ENCODE measurements around the gene RNF38.
"Not testable (repeated sequence)": the region's sequence is repeated elsewhere in the genome, so short reads cannot be mapped to it uniquely, and the experiment has no call there.

Gene RNF38

GRCh38 chr9:36433386-36433785 lies 33.3 kb upstream of the RNF38 start:
- Histone ChIP-seq H3K36me3 (ENCODE audit: insufficient read depth, low read length) (no peaks in the 10 kb centered on the region), H3K4me1 (ENCODE audit: insufficient read depth, low read length) (peaks cover 8% of the 10 kb centered on the region), H3K4me3 (ENCODE audit: low read depth in 1 of 2, low read length in 2 of 2) (no peak overlapping the region), H3K9me3 (ENCODE audit: low read length) (no peaks in the 10 kb centered on the region), H3K27ac (ENCODE audit: low read depth, low read length) (no peak overlapping the region), H3K9ac (ENCODE audit: low read length) (no peak overlapping the region), H3K27me3 (ENCODE audit: control insufficient read depth in 1 of 2, insufficient read depth in 2 of 2, low read length in 2 of 2) (no peaks in the 10 kb centered on the region)

GRCh38 chr9:36431078-36431477 lies 31.0 kb upstream of the RNF38 start:
- Histone ChIP-seq H3K36me3 (ENCODE audit: insufficient read depth, low read length) (no peaks in the 10 kb centered on the region), H3K4me3 (ENCODE audit: low read depth in 1 of 2, low read length in 2 of 2) (no peak overlapping the region), H3K9me3 (ENCODE audit: low read length) (no peaks in the 10 kb centered on the region), H3K9ac (ENCODE audit: low read length) (no peak overlapping the region), H3K27ac (ENCODE audit: low read depth, low read length) (no peak overlapping the region), H3K27me3 (ENCODE audit: control insufficient read depth in 1 of 2, insufficient read depth in 2 of 2, low read length in 2 of 2) (no peaks in the 10 kb centered on the region), H3K4me1 (ENCODE audit: insufficient read depth, low read length) (no peaks in the 10 kb centered on the region)

DNA sequence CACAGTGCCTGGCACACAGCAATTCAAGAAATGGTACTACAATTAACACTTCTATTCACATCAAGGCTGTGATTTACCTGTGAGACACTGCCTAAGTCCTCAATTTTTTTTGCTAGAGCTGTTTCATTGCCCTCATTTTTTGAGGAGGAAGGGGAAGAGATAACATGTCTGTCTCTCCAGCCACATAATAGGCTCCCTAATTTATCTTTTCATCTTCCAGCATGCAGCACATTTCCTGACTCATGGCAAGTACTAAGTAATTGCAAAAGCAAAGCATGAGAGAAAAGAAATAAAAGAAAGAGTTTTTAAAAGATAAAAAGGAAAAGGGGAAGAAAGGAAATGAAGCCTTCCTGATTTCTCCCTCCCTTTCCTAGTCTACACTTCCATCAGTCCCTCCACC lies 26.9 kb upstream of the RNF38 start:
- H3K27ac ChIP-seq (ENCODE audit: low read depth, low read length) = no peak overlapping the region
- H3K4me1 ChIP-seq (ENCODE audit: insufficient read depth, low read length) = no peaks in the 10 kb centered on the region
- no peak overlapping the region for H3K4me3 ChIP-seq (ENCODE audit: low read depth in 1 of 2, low read length in 2 of 2)
- no peaks in the 10 kb centered on the region for H3K27me3 ChIP-seq (ENCODE audit: control insufficient read depth in 1 of 2, insufficient read depth in 2 of 2, low read length in 2 of 2)
- no peaks in the 10 kb centered on the region for H3K9me3 ChIP-seq (ENCODE audit: low read length)
- no peaks in the 10 kb centered on the region for H3K36me3 ChIP-seq (ENCODE audit: insufficient read depth, low read length)
- H3K9ac ChIP-seq (ENCODE audit: low read length) = no peak overlapping the region

GRCh38 chr9:36426348-36426747 lies 26.3 kb upstream of the RNF38 start:
- H3K27me3 ChIP-seq (ENCODE audit: control insufficient read depth in 1 of 2, insufficient read depth in 2 of 2, low read length in 2 of 2) = no peaks in the 10 kb centered on the region

DNA sequence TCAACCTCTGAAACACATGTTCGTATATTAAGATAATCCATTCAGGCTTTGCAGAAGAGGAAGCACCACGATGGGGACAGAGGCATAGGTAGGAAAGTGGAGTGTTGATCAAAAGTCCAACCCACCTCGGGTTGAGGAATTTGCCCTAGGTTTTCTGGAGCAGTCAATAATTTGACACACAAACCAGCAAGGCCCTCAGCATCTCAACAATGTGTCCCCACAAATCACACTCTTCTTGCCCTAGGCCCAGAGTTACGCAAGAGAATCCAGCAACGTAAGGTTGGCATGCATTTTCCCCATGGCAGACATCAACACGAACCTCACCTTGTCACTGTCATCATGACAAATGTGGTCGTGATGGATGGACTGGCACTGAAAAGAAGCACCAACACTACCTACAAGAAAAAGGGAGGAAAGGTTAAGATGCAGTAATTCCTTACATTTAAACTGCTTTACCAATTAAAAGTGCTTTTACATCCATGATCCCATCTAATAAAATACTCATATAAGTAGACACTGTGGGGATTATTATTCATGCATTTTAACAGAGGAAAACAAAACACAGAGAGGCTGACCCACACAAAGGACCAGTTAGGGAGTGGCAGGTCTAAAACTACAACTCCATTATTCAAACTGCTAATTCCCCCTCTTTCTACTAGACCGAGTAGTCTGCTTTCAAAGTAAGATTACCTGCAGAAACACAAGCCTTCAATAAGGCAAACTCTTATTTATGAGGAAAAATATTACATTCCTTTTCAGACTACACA lies 24.4 kb upstream of the RNF38 start:
- Histone ChIP-seq H3K4me1 (ENCODE audit: insufficient read depth, low read length) (peaks cover 6% of the 10 kb centered on the region), H3K4me3 (ENCODE audit: low read depth in 1 of 2, low read length in 2 of 2) (no peak overlapping the region), H3K27me3 (ENCODE audit: control insufficient read depth in 1 of 2, insufficient read depth in 2 of 2, low read length in 2 of 2) (no peaks in the 10 kb centered on the region), H3K9ac (ENCODE audit: low read length) (no peak overlapping the region), H3K36me3 (ENCODE audit: insufficient read depth, low read length) (no peaks in the 10 kb centered on the region), H3K9me3 (ENCODE audit: low read length) (no peaks in the 10 kb centered on the region), H3K27ac (ENCODE audit: low read depth, low read length) (no peak overlapping the region)

More at GRCh38 chr9:36426348-36426747, 26.3 kb upstream of the RNF38 start:
- no peaks in the 10 kb centered on the region for H3K4me1 ChIP-seq (ENCODE audit: insufficient read depth, low read length)
- no peak overlapping the region for H3K27ac ChIP-seq (ENCODE audit: low read depth, low read length)
- no peaks in the 10 kb centered on the region for H3K36me3 ChIP-seq (ENCODE audit: insufficient read depth, low read length)
- no peak overlapping the region for H3K9ac ChIP-seq (ENCODE audit: low read length)
- H3K9me3 ChIP-seq (ENCODE audit: low read length) = no peaks in the 10 kb centered on the region
- no peak overlapping the region for H3K4me3 ChIP-seq (ENCODE audit: low read depth in 1 of 2, low read length in 2 of 2)

GRCh38 chr9:36423206-36423605 lies 23.1 kb upstream of the RNF38 start:
- H3K4me1 ChIP-seq (ENCODE audit: insufficient read depth, low read length) = peaks cover 6% of the 10 kb centered on the region
- H3K36me3 ChIP-seq (ENCODE audit: insufficient read depth, low read length) = no peaks in the 10 kb centered on the region
- H3K27me3 ChIP-seq (ENCODE audit: control insufficient read depth in 1 of 2, insufficient read depth in 2 of 2, low read length in 2 of 2) = no peaks in the 10 kb centered on the region
- H3K27ac ChIP-seq (ENCODE audit: low read depth, low read length) = no peak overlapping the region
- no peaks in the 10 kb centered on the region for H3K9me3 ChIP-seq (ENCODE audit: low read length)
- H3K4me3 ChIP-seq (ENCODE audit: low read depth in 1 of 2, low read length in 2 of 2) = no peak overlapping the region
- no peak overlapping the region for H3K9ac ChIP-seq (ENCODE audit: low read length)

DNA sequence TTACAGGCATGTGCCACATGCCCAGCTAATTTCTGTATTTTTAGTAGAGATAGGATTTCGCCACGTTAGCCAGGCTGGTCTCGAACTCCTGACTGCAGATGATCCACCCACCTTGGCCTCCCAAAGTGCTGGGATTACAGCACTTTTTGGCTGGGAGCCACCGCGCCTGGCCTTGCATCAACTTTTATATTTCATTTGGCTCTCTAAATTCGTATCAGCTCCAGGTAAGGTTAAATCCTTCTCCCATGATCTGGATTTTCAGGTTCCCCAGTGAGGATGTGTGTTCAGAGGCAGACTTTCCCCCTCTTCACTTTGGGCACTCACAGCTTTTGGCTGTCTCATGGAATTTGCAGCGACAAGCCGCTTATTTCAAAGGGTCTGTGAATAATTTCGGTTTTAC lies 16.8 kb upstream of the RNF38 start:
- no peak overlapping the region for H3K9ac ChIP-seq (ENCODE audit: low read length)
- H3K4me1 ChIP-seq (ENCODE audit: insufficient read depth, low read length) = peaks cover 6% of the 10 kb centered on the region
- no peaks in the 10 kb centered on the region for H3K9me3 ChIP-seq (ENCODE audit: low read length)
- H3K27ac ChIP-seq (ENCODE audit: low read depth, low read length) = no peak overlapping the region
- no peaks in the 10 kb centered on the region for H3K36me3 ChIP-seq (ENCODE audit: insufficient read depth, low read length)
- H3K27me3 ChIP-seq (ENCODE audit: control insufficient read depth in 1 of 2, insufficient read depth in 2 of 2, low read length in 2 of 2) = no peaks in the 10 kb centered on the region
- H3K4me3 ChIP-seq (ENCODE audit: low read depth in 1 of 2, low read length in 2 of 2) = no peak overlapping the region

- no peak overlapping the region for H3K9ac ChIP-seq (ENCODE audit: low read length)
- H3K27ac ChIP-seq (ENCODE audit: low read depth, low read length) = no peak overlapping the region
- no peak overlapping the region for H3K4me3 ChIP-seq (ENCODE audit: low read depth in 1 of 2, low read length in 2 of 2)
- H3K9me3 ChIP-seq (ENCODE audit: low read length) = no peaks in the 10 kb centered on the region
- no peaks in the 10 kb centered on the region for H3K36me3 ChIP-seq (ENCODE audit: insufficient read depth, low read length)
- H3K27me3 ChIP-seq (ENCODE audit: control insufficient read depth in 1 of 2, insufficient read depth in 2 of 2, low read length in 2 of 2) = no peaks in the 10 kb centered on the region
- H3K4me1 ChIP-seq (ENCODE audit: insufficient read depth, low read length) = peaks cover 6% of the 10 kb centered on the region
These were observed 15.9 kb upstream of the RNF38 start for GRCh38 chr9:36415822-36416525.

DNA sequence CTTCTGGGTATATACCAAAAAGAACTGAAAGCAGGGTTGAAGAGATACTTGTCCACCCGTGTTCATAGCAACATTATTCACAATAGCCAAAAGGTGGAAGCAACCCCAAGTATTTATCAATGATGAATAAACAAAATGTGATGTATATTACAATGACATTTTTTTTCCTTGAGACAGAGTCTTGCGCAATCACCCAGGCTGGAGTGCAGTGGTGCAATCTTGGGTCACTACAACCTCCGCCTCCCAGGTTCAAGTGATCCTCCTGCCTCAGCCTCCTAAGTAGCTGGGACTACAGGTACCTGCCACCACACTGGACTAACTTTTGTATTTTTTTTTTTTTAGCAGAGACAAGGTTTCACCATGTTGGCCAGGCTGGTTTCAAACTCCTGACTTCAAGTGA lies 11.3 kb upstream of the RNF38 start:
- not testable (repeated sequence) for H3K4me3 ChIP-seq (ENCODE audit: low read depth in 1 of 2, low read length in 2 of 2); H3K36me3 ChIP-seq (ENCODE audit: insufficient read depth, low read length); H3K9ac ChIP-seq (ENCODE audit: low read length); H3K9me3 ChIP-seq (ENCODE audit: low read length); H3K27me3 ChIP-seq (ENCODE audit: control insufficient read depth in 1 of 2, insufficient read depth in 2 of 2, low read length in 2 of 2); H3K27ac ChIP-seq (ENCODE audit: low read depth, low read length); H3K4me1 ChIP-seq (ENCODE audit: insufficient read depth, low read length)

GRCh38 chr9:36409076-36409475 lies 9.0 kb upstream of the RNF38 start:
- not testable (repeated sequence) for H3K9ac ChIP-seq (ENCODE audit: low read length); H3K27ac ChIP-seq (ENCODE audit: low read depth, low read length); H3K9me3 ChIP-seq (ENCODE audit: low read length); H3K36me3 ChIP-seq (ENCODE audit: insufficient read depth, low read length); H3K4me3 ChIP-seq (ENCODE audit: low read depth in 1 of 2, low read length in 2 of 2); H3K4me1 ChIP-seq (ENCODE audit: insufficient read depth, low read length); H3K27me3 ChIP-seq (ENCODE audit: control insufficient read depth in 1 of 2, insufficient read depth in 2 of 2, low read length in 2 of 2)

DNA sequence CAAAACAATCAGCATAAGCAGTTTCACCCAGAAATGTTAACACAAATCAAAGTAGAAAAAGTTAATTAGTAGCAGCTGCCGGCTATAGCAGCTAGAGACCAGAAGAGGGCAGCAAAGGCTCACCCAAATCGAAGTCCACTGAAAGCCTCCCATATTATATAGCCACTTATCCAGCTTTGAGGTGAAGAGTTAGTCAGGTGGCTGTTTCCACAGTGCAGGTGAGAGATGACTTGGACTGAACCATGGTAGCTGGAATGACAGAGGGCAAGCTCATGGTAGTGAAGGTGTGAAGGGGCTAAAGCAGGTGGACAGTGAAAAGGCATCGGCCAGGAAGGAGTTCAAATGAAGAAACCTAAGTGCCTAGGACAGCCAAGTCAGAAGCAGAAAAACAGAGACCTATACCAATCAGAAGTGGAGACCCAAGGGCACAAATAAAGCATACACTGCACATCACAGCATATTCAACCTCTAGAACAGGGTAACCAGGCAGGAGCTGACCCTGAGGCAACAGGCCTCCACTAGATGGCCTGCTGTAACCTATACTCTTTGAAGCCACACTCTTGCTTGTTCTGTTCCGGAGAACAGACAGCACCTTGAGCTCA lies 7.2 kb upstream of the RNF38 start:
- Histone ChIP-seq H3K9ac (ENCODE audit: low read length) (no peak overlapping the region), H3K4me1 (ENCODE audit: insufficient read depth, low read length) (no peaks in the 10 kb centered on the region), H3K27ac (ENCODE audit: low read depth, low read length) (no peak overlapping the region)

More for the DNA sequence above, 7.2 kb upstream of the RNF38 start:
- no peaks in the 10 kb centered on the region for H3K36me3 ChIP-seq (ENCODE audit: insufficient read depth, low read length)
- no peak overlapping the region for H3K4me3 ChIP-seq (ENCODE audit: low read depth in 1 of 2, low read length in 2 of 2)
- no peaks in the 10 kb centered on the region for H3K9me3 ChIP-seq (ENCODE audit: low read length)
- no peaks in the 10 kb centered on the region for H3K27me3 ChIP-seq (ENCODE audit: control insufficient read depth in 1 of 2, insufficient read depth in 2 of 2, low read length in 2 of 2)

Data from muscle layer of colon (tissue), 2 donors.